MV-4-11 (cell line): Measurements from ENCODE around the gene NACAD.
A peak's percentile ranks its signal among the peaks of the same experiment; 100 is the strongest.

Experiments
- DNase-seq: peaks from one replicate; lab custom pipeline; 2025; lab: John Stamatoyannopoulos, UW

The NACAD gene, protein sequence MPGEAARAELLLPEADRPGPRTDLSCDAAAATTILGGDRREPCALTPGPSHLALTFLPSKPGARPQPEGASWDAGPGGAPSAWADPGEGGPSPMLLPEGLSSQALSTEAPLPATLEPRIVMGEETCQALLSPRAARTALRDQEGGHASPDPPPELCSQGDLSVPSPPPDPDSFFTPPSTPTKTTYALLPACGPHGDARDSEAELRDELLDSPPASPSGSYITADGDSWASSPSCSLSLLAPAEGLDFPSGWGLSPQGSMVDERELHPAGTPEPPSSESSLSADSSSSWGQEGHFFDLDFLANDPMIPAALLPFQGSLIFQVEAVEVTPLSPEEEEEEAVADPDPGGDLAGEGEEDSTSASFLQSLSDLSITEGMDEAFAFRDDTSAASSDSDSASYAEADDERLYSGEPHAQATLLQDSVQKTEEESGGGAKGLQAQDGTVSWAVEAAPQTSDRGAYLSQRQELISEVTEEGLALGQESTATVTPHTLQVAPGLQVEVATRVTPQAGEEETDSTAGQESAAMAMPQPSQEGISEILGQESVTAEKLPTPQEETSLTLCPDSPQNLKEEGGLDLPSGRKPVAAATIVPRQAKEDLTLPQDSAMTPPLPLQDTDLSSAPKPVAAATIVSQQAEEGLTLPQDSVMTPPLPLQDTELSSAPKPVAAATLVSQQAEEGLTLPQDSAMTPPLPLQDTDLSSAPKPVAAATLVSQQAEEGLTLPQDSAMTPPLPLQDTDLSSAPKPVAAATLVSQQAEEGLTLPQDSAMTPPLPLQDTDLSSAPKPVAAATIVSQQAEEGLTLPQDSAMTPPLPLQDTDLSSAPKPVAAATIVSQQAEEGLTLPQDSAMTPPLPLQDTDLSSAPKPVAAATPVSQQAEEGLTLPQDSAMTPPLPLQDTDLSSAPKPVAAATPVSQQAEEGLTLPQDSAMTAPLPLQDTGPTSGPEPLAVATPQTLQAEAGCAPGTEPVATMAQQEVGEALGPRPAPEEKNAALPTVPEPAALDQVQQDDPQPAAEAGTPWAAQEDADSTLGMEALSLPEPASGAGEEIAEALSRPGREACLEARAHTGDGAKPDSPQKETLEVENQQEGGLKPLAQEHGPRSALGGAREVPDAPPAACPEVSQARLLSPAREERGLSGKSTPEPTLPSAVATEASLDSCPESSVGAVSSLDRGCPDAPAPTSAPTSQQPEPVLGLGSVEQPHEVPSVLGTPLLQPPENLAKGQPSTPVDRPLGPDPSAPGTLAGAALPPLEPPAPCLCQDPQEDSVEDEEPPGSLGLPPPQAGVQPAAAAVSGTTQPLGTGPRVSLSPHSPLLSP (N-terminal part only)

DNA sequence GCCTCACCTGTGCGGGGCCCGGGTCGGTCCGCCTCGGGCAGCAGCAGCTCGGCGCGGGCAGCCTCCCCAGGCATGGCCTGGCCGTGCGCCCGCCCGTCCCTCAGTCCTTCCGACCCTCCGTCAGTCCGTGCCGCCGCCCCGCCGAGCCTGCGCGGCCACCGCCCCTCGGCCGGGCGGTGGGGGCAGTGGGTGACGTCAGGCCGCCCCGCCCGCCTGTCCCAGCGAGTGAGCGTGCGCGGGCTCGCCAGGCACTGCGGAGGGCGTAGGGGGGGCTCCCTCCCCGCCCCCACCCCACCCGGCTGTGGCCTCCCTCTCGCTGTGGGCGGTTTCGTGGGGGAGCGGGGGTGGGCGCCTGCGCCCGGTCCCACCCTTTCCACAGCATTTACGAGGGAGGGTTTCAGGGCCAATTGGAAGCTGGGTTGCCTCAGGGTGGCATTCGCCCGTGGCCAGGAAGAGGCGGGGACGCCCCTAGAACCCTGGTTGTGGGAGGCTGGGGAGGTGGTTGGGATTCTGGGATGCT lies at the start of gene NACAD:
TSS of gene NACAD (minus strand) at position 149 of the 520 bp plus-strand sequence. CDS start at position 74, 75 bp downstream.
- DNase-seq: no peak

DNA sequence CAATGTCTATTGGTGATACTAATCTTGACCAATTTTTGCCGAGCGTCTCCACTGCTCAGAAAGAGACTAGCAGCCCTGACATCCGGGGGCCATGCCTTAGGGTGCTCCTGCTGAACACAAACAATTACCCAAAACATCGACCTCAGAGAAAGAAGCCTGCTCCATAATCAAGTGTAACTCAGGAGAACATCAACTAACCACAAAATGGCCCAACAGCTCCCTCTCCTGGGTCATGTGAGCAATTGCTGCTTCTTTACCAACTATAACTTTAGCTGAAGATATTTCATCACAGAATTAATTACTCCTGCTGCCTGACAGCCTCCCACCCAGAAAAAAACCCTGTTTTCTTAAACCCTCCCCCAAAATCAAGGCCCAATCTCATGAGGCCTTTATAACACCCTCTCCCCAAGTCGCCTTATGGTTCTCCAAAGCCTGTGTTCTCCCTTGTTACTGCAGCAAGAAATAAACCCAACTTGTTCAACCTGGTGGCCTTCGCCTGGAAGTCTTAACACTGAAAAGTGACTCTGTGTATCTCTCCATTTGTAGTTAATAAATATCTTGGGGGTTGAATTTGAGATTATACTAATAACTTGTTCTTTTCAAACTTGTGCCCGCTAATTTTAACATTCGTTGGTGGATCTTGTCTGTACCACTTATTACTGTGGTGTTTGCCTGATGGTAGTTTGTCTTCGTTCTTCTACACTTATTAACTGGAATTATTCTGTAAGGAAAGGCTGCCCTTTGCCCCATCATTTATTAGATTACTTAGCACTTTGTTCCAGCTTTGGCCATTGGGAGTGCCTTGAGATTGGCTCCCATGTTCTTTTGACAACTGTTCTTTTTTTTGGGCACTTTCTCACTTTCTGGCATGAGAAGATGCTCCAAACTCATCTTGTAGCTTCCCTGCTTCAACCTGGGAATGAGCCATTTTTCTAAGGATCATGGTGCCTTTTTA lies 47.6 kb upstream of the NACAD start:
- DNase-seq: peak; percentile 73

DNA sequence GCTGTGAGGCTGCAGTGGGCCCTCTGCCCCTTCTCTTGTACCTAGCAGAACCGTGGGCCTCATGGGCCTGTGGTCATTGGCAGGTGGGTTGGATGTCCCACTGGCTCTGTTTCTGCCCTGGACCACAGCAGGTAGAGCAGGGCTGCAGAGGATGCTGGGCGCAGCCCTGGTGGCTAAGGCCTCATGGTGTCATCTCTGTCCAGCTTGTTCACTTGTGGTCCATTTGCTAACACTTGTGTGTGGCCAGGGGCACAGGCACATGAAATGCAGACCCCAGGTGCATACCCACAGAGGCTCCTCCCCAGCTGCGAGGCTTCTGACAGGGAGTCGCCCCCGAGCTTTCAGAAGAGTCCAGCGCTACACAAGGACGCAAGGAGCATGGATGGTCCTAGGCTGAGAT lies 45.1 kb upstream of the NACAD start:
- no peak for DNase-seq

DNA sequence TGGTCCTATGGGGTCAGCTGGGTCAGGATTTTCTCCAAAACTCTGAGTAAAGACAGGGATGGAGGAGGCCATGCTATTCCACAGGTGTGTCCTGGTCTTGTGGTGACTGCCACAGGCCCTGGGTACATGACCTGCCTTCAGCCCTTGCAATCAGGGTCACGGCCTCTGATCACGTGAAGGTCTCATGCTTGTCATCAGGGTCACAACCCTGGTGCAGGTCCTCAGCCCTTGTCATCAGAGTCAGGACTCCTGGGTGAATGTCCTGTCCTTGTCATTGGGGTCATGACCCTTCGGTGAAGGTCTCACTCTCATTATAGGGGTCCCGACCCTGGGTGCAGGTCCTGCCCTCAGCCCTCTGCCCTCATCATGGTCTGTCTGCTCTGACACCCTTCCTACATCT lies 44.6 kb upstream of the NACAD start:
- DNase-seq: no peak

DNA sequence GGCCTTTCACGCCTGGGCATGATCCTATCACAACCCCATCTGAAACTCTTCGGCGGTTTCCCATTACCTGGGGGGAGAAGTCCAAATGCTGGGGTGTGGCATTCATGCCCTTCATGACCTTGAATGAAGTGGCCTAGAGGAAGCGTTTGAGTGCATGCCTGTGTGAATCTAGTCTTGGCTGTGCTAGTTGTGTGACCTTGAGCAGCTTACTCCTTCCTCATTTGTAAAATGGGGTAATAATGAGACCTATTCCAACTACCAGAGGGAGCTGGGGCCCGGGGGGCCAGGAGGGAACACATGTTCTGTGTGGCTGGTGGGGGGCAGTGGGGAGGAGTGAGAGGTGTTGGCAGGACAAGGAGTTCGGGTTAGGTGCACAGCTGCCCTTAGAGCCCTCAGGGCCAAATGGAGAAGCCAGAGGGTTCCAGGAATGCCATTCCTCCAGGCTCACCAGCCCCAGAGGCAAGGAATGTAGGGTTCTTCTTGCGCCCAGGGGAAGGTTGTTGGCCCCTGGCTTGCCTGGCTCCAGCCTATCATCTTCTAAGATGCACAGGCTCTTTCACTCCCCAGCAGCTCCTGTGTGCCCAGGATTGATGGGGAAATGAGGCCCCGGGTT lies 44.0 kb upstream of the NACAD start:
- no peak for DNase-seq

DNA sequence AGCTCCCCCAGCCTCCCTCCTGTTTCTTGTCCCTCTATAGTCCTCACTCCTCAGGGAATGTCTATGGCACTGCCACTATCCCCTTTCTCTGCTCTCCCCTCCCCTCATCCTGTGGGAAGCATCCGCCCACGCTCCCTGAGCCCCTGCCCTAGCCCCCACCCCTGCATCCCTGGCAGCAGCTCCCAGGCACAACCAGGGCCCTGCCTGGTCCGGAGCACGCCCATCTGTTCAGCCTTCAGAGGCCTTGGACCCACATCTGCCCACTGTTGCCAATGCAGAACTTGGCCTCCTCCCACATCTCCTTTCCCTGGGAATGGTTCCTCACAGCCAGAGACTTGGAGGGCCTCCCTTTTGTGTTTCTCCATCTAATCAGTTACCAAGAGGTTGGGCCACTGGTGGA lies 43.1 kb upstream of the NACAD start:
- DNase-seq: no peak

DNA sequence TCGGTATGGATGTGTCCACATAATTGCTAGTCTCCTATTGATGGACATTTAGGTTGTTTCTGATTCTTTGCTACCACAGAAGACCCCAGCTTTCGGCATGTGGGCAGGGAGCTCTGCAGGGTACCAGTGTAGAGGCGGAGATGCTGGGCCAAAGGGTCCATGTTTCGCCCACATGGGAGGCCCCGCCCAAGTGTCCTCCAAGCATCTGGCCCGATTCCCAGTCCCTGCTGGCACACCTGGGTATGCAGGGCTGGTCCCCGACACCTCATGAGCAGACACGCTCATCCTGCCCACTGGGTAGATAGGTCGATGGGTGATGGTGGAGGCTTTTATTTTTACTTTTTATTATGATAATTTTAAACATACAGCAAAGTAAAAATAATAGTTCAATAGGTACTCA lies 42.1 kb upstream of the NACAD start:
- no peak for DNase-seq

DNA sequence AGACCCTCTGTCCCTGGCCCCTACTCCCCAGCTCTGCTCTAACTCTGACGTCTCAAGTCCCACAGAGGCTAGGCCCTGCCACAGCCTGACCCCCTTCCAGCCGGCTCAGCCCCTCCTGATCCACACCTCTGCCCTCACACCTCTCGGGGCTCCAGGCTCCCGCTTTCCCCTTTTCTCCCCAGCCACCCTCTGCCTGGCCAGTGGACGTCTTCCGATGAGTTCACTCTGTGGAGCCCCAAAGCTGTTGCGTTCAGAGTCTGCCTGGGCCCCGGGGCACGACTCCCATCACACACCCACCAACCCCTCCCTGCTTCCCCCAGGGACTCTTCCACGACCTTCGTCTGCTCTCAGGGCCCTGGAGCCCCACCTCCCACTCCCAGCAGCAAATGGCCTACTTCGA lies 41.1 kb upstream of the NACAD start:
- no peak for DNase-seq

DNA sequence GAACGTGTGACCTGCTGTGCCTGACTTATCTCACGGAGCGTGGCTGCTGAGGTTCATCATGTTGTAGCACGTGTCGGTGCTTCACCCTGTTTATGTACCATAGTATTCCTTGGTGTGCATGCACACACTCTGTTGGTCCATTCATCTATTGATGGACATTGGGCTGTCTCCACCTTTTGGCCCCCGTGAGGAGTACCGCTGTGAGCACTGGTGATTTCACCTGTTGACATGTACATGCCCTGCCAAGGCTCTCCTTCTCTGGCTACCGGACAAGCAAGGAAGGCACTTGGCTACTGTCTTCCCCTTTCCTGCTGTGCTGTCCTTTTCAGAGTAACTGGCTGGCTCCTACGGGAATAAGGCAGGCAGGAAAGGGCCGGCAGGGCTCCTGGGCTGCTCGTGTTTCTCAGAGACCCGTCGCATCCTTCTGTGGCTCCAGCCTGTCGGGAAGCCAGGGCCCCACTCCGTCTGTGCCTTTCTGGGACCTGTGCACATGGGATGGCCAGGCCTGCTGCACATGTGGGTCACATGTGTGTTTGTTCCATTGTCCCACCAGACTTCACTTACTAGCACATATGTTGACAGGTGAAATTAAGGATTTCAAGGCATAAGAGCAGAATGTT lies 40.5 kb upstream of the NACAD start:
- no peak for DNase-seq

DNA sequence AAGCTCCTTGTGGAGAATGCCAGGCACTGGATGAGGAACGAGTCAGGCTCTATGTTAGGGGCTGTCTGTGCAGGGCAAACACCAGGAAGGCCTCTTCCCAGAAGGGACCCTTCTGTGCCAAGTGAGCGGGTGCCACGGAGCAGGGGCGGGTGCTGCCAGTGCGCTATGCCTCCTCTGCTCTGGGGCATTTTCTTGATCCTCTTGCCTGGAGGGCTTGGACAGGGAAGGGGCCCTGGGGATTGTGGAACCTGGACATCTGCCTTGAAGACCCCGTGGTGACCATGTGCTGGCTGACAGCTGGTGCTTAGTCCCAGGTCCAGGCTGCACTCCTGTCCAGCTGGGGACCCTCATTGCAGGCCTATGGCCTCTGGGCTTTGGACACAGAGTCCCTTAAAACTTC lies 38.2 kb upstream of the NACAD start:
- DNase-seq: no peak

DNA sequence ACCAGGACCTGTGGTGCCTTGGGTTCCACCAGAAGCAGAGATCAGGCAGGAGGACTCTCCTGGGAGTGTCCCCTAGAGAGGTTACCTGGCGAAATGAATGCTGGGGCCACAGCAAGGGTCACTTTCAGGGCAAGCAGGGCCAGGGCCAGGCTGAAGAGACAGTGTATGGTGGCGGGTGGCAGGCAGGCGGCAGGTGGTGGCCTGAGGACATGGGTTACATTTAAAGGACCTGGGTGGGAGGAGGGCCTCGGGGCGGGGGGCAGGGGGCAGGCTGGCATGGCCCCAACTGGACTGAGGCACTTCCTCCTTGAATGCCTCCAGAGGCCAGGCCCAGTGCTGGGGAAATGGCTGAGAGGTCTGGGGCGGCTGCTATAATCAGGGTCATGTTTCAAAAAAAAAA lies 37.4 kb upstream of the NACAD start:
- no peak for DNase-seq

DNA sequence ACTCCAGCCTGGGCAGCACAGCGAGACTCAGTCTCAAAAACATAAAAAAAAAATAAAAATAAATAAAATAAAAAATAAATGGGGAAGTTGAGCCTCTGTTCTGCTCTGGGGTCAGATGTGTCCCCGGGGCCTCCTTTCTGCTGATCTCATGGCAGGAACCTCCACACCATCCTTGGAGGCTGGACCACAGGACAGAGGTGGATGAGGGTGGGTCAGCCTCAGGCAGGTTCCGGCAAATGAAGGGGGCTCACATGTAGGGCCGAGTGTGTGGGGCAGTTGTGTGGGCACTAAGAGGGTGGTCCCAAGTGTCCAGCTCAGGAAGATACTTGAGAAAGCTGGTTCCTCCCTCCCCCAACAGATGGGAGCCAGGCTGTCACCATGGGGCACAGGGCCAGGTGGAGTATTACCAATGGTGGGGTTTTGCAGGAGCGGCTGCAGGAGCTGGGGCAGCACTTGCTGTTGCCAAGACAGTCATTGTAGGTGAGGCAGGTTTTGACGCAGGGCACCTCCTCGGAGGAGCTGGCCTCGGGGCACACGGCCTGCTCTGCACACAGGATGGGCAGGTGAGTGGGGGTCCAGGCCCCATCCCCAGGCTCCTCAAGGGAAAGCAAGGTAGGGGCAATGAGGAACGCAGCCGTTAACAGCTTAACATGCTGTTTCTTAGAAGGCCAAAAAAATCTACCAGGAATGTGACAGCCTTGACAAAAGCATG lies 36.6 kb upstream of the NACAD start:
- DNase-seq: no peak

DNA sequence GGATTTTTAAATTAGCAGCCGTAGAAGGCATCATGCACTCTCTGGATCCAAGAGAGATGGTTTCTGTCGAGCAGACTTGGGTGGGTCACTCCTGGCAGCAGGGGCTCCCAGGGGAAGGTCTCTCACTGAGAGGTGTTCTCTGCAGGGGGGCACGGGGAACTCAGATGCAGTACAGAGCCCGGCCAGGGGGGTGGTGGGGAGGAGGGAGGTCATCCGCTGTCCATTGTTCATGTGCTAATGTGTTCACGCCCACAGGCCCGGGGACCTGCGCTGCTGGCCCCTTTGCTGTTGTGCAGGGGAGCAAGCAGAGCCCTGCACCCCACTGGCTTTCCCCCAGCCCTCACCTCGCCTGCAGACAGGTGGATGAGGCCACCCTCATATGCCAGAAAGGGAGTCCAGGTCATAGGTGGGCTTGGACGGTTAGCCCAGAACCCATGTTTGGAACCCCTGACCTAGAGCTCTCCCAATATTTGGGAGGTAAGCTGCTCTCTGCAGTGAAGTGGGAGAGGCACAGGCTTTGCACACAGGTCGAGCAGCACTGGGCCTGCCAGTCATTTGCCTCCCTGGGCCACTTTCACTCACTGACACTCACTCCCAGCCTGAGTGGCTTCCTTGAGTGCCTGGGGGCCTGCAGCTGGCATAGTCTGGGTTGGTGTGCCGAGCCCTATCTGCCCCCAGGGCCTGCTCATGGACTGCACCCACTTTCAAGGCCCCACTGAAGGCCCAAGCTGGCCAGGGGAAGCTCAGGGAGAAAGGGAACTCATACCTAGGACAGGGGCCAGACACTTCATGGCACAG lies 35.3 kb upstream of the NACAD start:
- DNase-seq: no peak

DNA sequence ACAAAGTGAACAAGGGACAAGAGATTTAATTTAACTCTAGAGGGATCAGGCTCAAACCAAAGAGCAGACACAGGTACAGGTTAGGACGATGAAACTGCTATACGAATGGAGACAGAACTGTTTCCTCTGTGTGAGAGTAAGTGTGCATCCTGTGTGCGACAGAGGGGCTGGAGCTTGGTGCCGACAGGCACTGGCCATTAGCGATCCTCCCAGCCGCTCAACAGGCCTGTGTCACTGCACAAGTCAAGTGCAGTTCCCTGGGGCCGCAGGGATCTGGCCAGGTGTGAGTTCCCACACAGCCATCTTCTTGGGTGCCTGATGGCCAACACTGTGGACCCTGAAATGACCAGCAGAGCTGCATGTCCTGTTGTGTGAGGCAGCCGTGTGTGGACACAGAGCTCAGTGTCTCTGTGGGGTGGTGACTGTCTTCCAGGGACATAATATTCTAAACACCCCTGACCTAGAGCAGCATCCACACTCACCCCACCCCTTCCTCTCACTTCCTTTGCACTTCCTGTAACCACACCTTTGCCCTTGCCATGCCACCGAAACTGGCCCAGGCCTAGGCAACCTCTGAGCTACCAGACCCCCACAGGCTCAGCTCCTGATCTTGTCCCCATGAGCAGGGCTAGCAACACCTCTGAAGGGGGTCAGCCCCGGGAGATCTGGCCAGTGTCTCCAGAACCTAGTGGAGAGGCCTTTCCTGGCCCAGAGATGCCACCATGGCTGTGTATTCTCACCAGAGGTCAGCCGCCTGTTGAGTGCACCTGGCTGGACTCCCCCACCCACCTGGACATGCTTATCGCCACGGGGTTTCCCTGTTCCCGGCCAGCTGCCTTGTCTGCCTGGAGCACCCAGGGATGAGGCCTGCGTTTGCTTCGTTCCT lies 34.4 kb upstream of the NACAD start:
- DNase-seq: no peak

DNA sequence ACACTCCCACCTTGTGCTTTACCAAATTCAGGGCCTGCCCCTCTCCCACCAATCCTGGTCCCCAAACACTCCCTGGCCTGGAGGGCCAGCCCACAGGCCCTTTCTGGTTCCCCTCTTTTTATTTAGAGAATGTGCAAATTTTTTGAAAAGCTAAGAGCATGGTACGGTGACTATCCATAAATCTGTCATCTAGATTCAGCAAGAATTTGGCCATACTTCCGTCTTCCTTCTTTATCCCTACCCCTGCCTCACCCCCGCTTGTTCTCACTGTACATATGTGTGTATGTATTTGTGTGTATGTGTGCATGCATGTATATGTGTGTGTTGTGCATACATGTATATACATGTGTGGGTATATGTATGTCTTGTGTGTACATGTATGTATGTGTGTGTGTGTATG lies 30.8 kb upstream of the NACAD start:
- DNase-seq: no peak

DNA sequence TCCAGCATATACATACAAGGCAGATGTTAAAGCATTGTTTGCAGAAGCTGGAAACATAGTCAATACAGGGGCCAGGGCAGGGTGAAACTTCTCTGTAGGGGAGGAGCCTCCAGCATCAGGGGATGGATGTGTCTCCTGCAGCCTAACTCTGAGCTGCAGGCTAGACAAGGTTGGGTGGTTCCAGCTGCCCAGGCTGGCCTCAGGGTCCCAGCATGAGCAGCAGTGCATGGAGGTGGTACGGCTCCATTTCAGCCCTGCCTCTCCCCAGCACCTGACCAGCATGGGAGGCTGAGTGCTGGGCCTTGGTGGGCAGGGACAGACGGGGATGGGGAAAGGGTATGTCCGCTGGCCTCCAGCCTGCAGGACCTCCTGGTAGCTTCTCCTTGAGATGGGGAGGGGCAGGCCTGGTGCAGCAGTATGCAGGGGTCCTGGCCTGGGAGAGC lies 30.1 kb upstream of the NACAD start:
- DNase-seq: no peak

DNA sequence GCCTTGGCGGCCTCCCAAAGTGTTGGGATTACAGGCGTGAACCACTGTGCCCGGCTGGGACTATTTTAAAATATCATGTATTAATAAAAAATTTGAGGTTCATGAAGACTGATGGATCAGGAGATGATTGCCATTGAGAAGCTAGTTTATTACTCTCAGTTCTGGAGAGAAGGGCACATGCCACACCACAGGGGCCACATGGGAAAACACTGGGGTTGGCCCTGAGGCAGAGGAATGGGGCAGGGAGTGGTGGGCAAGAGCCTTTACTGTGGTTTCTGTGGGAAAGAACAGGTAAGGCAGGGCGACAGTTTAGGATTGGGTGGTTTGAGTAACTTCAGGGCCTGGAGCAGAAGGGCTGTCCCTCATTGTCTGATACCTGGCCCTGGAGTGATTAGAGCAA lies 29.5 kb upstream of the NACAD start:
- no peak for DNase-seq
